Tibial nerve (tissue), 4 donors: ENCODE results near the gene NUP188.

ENCODE experiments used
- EP300 ChIP-seq, 2 donors: sonication (generic); formaldehyde crosslinking; IDR thresholded peaks; one replicate each; pipeline ENCODE4 v1.6.1; 2017; ENCODE audit warnings: antibody characterized with exemption in 2 of 2, mild to moderate bottlenecking in 1 of 2
- POLR2A ChIP-seq, 2 donors: fragments of 450-650 bp; IDR thresholded peaks; one replicate each; pipeline ENCODE4 v1.6.1; 2017; ENCODE audit warnings: antibody characterized with exemption in 2 of 2, mild to moderate bottlenecking in 2 of 2, moderate library complexity in 2 of 2
- TF ChIP-seq, protein P1 (sequence below), 5 experiments: fragments of 200-600 bp in 3 of 5; fragments of 450-650 bp in 2 of 5; sonication (generic) in 3 of 5; IDR thresholded peaks; one replicate each; pipeline ENCODE4 v1.5.1; 2016 to 2019; ENCODE audit warnings: antibody characterized with exemption in 5 of 5, mild to moderate bottlenecking in 3 of 5, moderate library complexity in 2 of 5

DNA sequence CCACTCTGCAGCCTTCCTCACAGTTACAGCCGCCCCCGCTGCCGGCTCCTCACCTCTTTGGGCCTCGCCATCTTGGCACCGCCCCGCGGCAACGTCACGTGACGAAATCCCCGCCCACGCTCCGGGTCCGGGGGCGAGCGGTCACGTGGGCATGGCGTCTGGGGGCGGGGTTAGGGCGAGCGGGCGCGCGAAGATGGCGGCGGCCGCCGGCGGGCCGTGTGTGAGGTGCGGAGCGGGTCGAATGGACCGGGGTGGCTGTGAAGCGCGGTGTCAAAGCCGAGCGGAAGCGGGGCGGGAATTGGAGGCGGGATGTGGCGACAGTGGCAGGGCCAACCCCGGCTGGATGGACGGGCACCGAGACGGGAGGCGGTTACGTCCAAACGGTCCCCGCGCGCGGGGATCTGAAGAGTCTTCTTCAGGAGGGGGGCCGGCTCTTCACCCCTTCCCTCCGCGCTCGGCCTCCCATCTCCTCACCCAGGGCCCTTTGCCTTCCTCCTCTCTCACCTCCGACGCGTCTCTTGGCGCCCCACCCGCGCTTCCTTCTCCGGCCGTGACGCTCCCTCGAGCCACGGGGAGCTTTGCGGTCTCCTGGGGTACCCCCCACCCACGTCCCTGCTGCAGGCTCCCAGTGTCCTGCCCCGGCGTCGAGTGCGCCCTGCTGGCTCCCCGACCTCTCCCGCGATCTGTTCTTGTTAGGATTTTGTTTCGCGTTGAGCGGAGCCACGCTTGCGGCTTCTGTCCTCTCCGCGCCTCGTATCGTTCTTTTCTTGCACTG, at the start of gene NUP188, which contains the start of gene DOLK:
- TF ChIP-seq, protein P1, sequence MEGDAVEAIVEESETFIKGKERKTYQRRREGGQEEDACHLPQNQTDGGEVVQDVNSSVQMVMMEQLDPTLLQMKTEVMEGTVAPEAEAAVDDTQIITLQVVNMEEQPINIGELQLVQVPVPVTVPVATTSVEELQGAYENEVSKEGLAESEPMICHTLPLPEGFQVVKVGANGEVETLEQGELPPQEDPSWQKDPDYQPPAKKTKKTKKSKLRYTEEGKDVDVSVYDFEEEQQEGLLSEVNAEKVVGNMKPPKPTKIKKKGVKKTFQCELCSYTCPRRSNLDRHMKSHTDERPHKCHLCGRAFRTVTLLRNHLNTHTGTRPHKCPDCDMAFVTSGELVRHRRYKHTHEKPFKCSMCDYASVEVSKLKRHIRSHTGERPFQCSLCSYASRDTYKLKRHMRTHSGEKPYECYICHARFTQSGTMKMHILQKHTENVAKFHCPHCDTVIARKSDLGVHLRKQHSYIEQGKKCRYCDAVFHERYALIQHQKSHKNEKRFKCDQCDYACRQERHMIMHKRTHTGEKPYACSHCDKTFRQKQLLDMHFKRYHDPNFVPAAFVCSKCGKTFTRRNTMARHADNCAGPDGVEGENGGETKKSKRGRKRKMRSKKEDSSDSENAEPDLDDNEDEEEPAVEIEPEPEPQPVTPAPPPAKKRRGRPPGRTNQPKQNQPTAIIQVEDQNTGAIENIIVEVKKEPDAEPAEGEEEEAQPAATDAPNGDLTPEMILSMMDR (IDR thresholded peaks at IDR 0.05): peak in 1 of 5 experiments; percentile 36
- TF ChIP-seq POLR2A (IDR thresholded peaks at IDR 0.05) (peak; percentile 87 to 95), EP300 (IDR thresholded peaks at IDR 0.05) (peak; percentile 93 to 99)
